GM21526 (cell line): ENCODE results near the gene SNAP47.

ENCODE experiments used
- ATAC-seq: cut with Tn5 transposase; IDR thresholded peaks from one replicate; pipeline ENCODE4 v1.9.1; 2021; ENCODE audit warnings: moderate library complexity; ENCODE audit not compliant: unreplicated experiment, low FRiP score

The SNAP47 gene

GRCh38 chr1:227766653-227767277, 31.5 kb downstream of the SNAP47 start:
- no peak for ATAC-seq

GRCh38 chr1:227767401-227768124, 32.3 kb downstream of the SNAP47 start:
- ATAC-seq: no peak

- no peak for ATAC-seq
Observed at GRCh38 chr1:227768125-227768439, 32.8 kb downstream of the SNAP47 start.

GRCh38 chr1:227768640-227769039, 33.4 kb downstream of the SNAP47 start:
- ATAC-seq: no peak

- ATAC-seq: no peak
Observed at GRCh38 chr1:227769047-227769935, 34.1 kb downstream of the SNAP47 start.

- ATAC-seq: no peak
Observed at GRCh38 chr1:227769936-227770494, 34.8 kb downstream of the SNAP47 start.

GRCh38 chr1:227770812-227771211, 35.6 kb downstream of the SNAP47 start:
- no peak for ATAC-seq

GRCh38 chr1:227771326-227771725, 36.1 kb downstream of the SNAP47 start:
- no peak for ATAC-seq

- no peak for ATAC-seq
Observed at GRCh38 chr1:227771771-227772170, 36.5 kb downstream of the SNAP47 start.

GRCh38 chr1:227773558-227773957, 38.3 kb downstream of the SNAP47 start:
- no peak for ATAC-seq

GRCh38 chr1:227774051-227774731, 39.0 kb downstream of the SNAP47 start:
- no peak for ATAC-seq

GRCh38 chr1:227774821-227775661, 39.8 kb downstream of the SNAP47 start:
- ATAC-seq: no peak

GRCh38 chr1:227775841-227776240, 40.6 kb downstream of the SNAP47 start:
- no peak for ATAC-seq

- ATAC-seq: no peak
Observed at GRCh38 chr1:227776331-227776771, 41.1 kb downstream of the SNAP47 start.

GRCh38 chr1:227777156-227777555, 41.9 kb downstream of the SNAP47 start:
- ATAC-seq: no peak

GRCh38 chr1:227777646-227778045, 42.4 kb downstream of the SNAP47 start:
- ATAC-seq: no peak

- no peak for ATAC-seq
Observed at GRCh38 chr1:227778401-227778947, 43.2 kb downstream of the SNAP47 start.

GRCh38 chr1:227779021-227779441, 43.8 kb downstream of the SNAP47 start:
- no peak for ATAC-seq

GRCh38 chr1:227779685-227780084, 44.5 kb downstream of the SNAP47 start:
- ATAC-seq: no peak
